ENCODE measurements around the gene TIMD4.

TIMD4 gene

GRCh38 chr5:156920861-156921431 is 42.1 kb downstream of the TIMD4 start:
- no peak for DNase-seq

GRCh38 chr5:156920042-156920860 is 42.8 kb downstream of the TIMD4 start:
- no peak for DNase-seq

- DNase-seq = no peak
Measured at GRCh38 chr5:156918311-156918845, 44.6 kb downstream of the TIMD4 start.

GRCh38 chr5:156914371-156914737 is 48.7 kb downstream of the TIMD4 start:
- no peak for DNase-seq

- DNase-seq = no peak
Measured at GRCh38 chr5:156913719-156914370, 49.2 kb downstream of the TIMD4 start.

GRCh38 chr5:156913355-156913718 is 49.7 kb downstream of the TIMD4 start:
- no peak for DNase-seq

GRCh38 chr5:156912869-156913268 is 50.2 kb downstream of the TIMD4 start:
- DNase-seq = no peak

- no peak for DNase-seq
Measured at GRCh38 chr5:156909180-156909579, 53.8 kb downstream of the TIMD4 start.

- DNase-seq = no peak
Measured at GRCh38 chr5:156907667-156908066, 55.4 kb downstream of the TIMD4 start.

GRCh38 chr5:156906807-156907206 is 56.2 kb downstream of the TIMD4 start:
- DNase-seq = no peak

GRCh38 chr5:156896546-156896945 is 66.5 kb downstream of the TIMD4 start:
- no peak for DNase-seq

- DNase-seq = no peak
Measured at GRCh38 chr5:156893517-156893916, 69.5 kb downstream of the TIMD4 start.

- no peak for DNase-seq
Measured at GRCh38 chr5:156892864-156893263, 70.2 kb downstream of the TIMD4 start.

GRCh38 chr5:156892223-156892622 is 70.8 kb downstream of the TIMD4 start:
- DNase-seq = no peak

- no peak for DNase-seq
Measured at GRCh38 chr5:156888520-156888919, 74.5 kb downstream of the TIMD4 start.

GRCh38 chr5:156883316-156883875 is 79.6 kb downstream of the TIMD4 start:
- no peak for DNase-seq

GRCh38 chr5:156879665-156880285 is 83.3 kb downstream of the TIMD4 start:
- no peak for DNase-seq

- no peak for DNase-seq
Measured at GRCh38 chr5:156871212-156871611, 91.8 kb downstream of the TIMD4 start.

GRCh38 chr5:156870498-156870839 is 92.6 kb downstream of the TIMD4 start:
- DNase-seq = no peak

Data from right forelimb (tissue), 1 donor.